Neuronal stem cell (in vitro differentiated cells): ENCODE results near the gene PRKCB.
"Not testable (repeated sequence)": the region's sequence is repeated elsewhere in the genome, so short reads cannot be mapped to it uniquely, and the experiment has no call there.

ENCODE experiments used
- DNase-seq: peaks from one replicate; pipeline ENCODE4 v3.0.0-alpha.2; 2013; ENCODE audit warnings: low spot score
- H2AFZ ChIP-seq: one replicate; pipeline ENCODE4 v1.6.1; 2013; ENCODE audit warnings: mild to moderate bottlenecking, low read length, inconsistent platforms
- H2AK5ac ChIP-seq: 2 replicates; pipeline ENCODE4 v1.6.1; 2013; ENCODE audit warnings: low read depth, mild to moderate bottlenecking, inconsistent platforms, low read length, moderate library complexity, mixed read lengths
- H2BK120ac ChIP-seq: 2 replicates; pipeline ENCODE4 v1.6.1; 2013; ENCODE audit warnings: low read depth, mild to moderate bottlenecking, inconsistent platforms, low read length, moderate library complexity, mixed read lengths
- H2BK12ac ChIP-seq: one replicate; pipeline ENCODE4 v1.6.1; 2013; ENCODE audit warnings: low read length, inconsistent platforms
- H2BK15ac ChIP-seq: 2 replicates; pipeline ENCODE4 v1.6.1; 2013; ENCODE audit warnings: mild to moderate bottlenecking, low read length, inconsistent platforms, mixed read lengths
- H2BK5ac ChIP-seq: one replicate; pipeline ENCODE4 v1.6.1; 2013; ENCODE audit warnings: inconsistent platforms, mild to moderate bottlenecking, low read length, moderate library complexity
- H3K14ac ChIP-seq: one replicate; pipeline ENCODE4 v1.6.1; 2013; ENCODE audit warnings: low read length, inconsistent platforms
- H3K18ac ChIP-seq: 2 replicates; pipeline ENCODE4 v1.6.1; 2013; ENCODE audit warnings: low read length, inconsistent platforms
- H3K23ac ChIP-seq: 2 replicates; pipeline ENCODE4 v1.6.1; 2013; ENCODE audit warnings: low read depth, mild to moderate bottlenecking, mixed read lengths, low read length, inconsistent platforms; ENCODE audit not compliant: poor library complexity
- H3K27ac ChIP-seq: replicated peaks from 3 replicates; pipeline ENCODE4 v1.5.1; 2013; ENCODE audit warnings: low read length, inconsistent platforms
- H3K27me3 ChIP-seq, 3 experiments: 2 replicates each; pipeline ENCODE4 v1.6.1; 2013; ENCODE audit warnings: low read length in 3 of 3, mild to moderate bottlenecking in 2 of 3, inconsistent platforms in 1 of 3, low read depth in 1 of 3, mixed read lengths in 1 of 3, moderate library complexity in 1 of 3; ENCODE audit not compliant: control insufficient read depth in 3 of 3, insufficient read depth in 3 of 3
- H3K36me3 ChIP-seq, 2 donors: replicated peaks in 1 of 2; 2 replicates each; pipeline ENCODE4 v1.6.1; 2013; ENCODE audit warnings: low read length in 2 of 2; ENCODE audit not compliant: control insufficient read depth in 2 of 2, insufficient read depth in 2 of 2
- H3K4ac ChIP-seq: 2 replicates; pipeline ENCODE4 v1.6.1; 2013; ENCODE audit warnings: inconsistent platforms, mild to moderate bottlenecking, low read length, moderate library complexity
- H3K4me1 ChIP-seq, 2 donors: 1 replicate in 1 of 2; 2 replicates in 1 of 2; pipeline ENCODE4 v1.6.1; 2013; ENCODE audit warnings: low read length in 2 of 2, low read depth in 1 of 2; ENCODE audit not compliant: control insufficient read depth in 2 of 2, insufficient read depth in 1 of 2
- H3K4me2 ChIP-seq: one replicate; pipeline ENCODE4 v1.6.1; 2013; ENCODE audit warnings: mild to moderate bottlenecking, low read length, inconsistent platforms; ENCODE audit not compliant: insufficient read depth, poor library complexity, severe bottlenecking
- H3K4me3 ChIP-seq, 2 donors: 2 replicates each; pipeline ENCODE4 v1.5.1; 2013; ENCODE audit warnings: low read length in 2 of 2, mild to moderate bottlenecking in 2 of 2, inconsistent platforms in 1 of 2, moderate library complexity in 1 of 2
- H3K79me1 ChIP-seq: one replicate; pipeline ENCODE4 v1.6.1; 2013; ENCODE audit warnings: low read depth, mild to moderate bottlenecking, inconsistent platforms, low read length, moderate library complexity
- H3K9ac ChIP-seq: one replicate; pipeline ENCODE4 v1.6.1; 2013; ENCODE audit warnings: mild to moderate bottlenecking, low read depth, low read length, inconsistent platforms; ENCODE audit not compliant: poor library complexity
- H3K9me3 ChIP-seq, 2 donors: replicated peaks in 1 of 2; 2 replicates each; pipeline versions ENCODE3 to v1.6.1; 2013; ENCODE audit warnings: low read length in 2 of 2, mild to moderate bottlenecking in 2 of 2, inconsistent platforms in 1 of 2, low read depth in 1 of 2, mixed read lengths in 1 of 2, moderate library complexity in 1 of 2; ENCODE audit not compliant: control insufficient read depth in 2 of 2, insufficient read depth in 1 of 2
- H4K8ac ChIP-seq: one replicate; pipeline ENCODE4 v1.6.1; 2013; ENCODE audit warnings: low read depth, mild to moderate bottlenecking, inconsistent platforms, low read length, moderate library complexity
- H4K91ac ChIP-seq: one replicate; pipeline ENCODE4 v1.6.1; 2013; ENCODE audit warnings: low read length, low read depth, mild to moderate bottlenecking, inconsistent platforms; ENCODE audit not compliant: poor library complexity
- WGBS, 2 donors: extraction: QIAGEN DNeasy Blood & Tissue Kit; methylation state at CpG; one replicate each; pipeline ENCODE4 v1.1.7; 2013; ENCODE audit warnings: missing lambda C conversion rate in 2 of 2, mixed read lengths in 1 of 2; ENCODE audit not compliant: insufficient read length in 2 of 2, insufficient replicate concordance in 1 of 2; ENCODE audit errors: extremely low coverage in 2 of 2; 5-methylcytosine and 5-hydroxymethylcytosine counted together

PRKCB gene

GRCh38 chr16:24023621-24024020 is 187.8 kb downstream of the PRKCB start:
- Histone ChIP-seq H3K4me3 (no peak overlapping the region), H2BK15ac (no peak overlapping the region), H3K9ac (no peak overlapping the region), H3K4me2 (no peak overlapping the region), H3K27ac (no peak overlapping the region), H2BK5ac (no peak overlapping the region), H2BK120ac (no peak overlapping the region), H4K8ac (no peak overlapping the region), H2AFZ (no peak overlapping the region), H3K9me3 (no peaks in the 10 kb centered on the region), H3K23ac (no peak overlapping the region), H3K36me3 (no peaks in the 10 kb centered on the region), H3K18ac (no peak overlapping the region), H2AK5ac (no peak overlapping the region), H3K14ac (no peak overlapping the region), H3K4ac (no peak overlapping the region), H3K4me1 (no peaks in the 10 kb centered on the region), H4K91ac (no peak overlapping the region), H2BK12ac (no peak overlapping the region), H3K27me3 (no peaks in the 10 kb centered on the region), H3K79me1 (no peaks in the 10 kb centered on the region)
- WGBS, 2 donors, result no CpG with 5 or more reads among the region's 6 CpGs
- DNase-seq, result no peak

GRCh38 chr16:24024971-24025370 is 189.2 kb downstream of the PRKCB start:
- Histone ChIP-seq H2AFZ (no peak overlapping the region), H3K36me3 (no peaks in the 10 kb centered on the region), H3K18ac (no peak overlapping the region), H3K4me2 (no peak overlapping the region), H3K14ac (no peak overlapping the region), H2BK5ac (no peak overlapping the region), H3K9ac (no peak overlapping the region), H2BK15ac (no peak overlapping the region), H3K4ac (no peak overlapping the region), H4K8ac (no peak overlapping the region), H4K91ac (no peak overlapping the region), H3K27ac (no peak overlapping the region), H2AK5ac (no peak overlapping the region), H3K27me3 (no peaks in the 10 kb centered on the region), H3K4me1 (no peaks in the 10 kb centered on the region), H3K79me1 (no peaks in the 10 kb centered on the region), H3K4me3 (no peak overlapping the region), H3K23ac (no peak overlapping the region), H2BK12ac (no peak overlapping the region), H3K9me3 (no peaks in the 10 kb centered on the region), H2BK120ac (no peak overlapping the region)
- WGBS, 2 donors, result no CpG with 5 or more reads among the region's 7 CpGs
- no peak for DNase-seq

GRCh38 chr16:24027466-24027865 is 191.7 kb downstream of the PRKCB start:
- H3K27me3 ChIP-seq, result no peaks in the 10 kb centered on the region
- no peak for DNase-seq
- H3K4me3 ChIP-seq, result no peak overlapping the region
- H3K9me3 ChIP-seq, result no peaks in the 10 kb centered on the region
- H2BK12ac ChIP-seq, result no peak overlapping the region
- H2BK5ac ChIP-seq, result no peak overlapping the region
- no CpG with 5 or more reads among the region's 8 CpGs for WGBS, 2 donors
- H2BK15ac ChIP-seq, result no peak overlapping the region
- H2AK5ac ChIP-seq, result no peak overlapping the region
- no peaks in the 10 kb centered on the region for H3K79me1 ChIP-seq
- H2AFZ ChIP-seq, result no peak overlapping the region
- H3K14ac ChIP-seq, result no peak overlapping the region
- no peak overlapping the region for H3K9ac ChIP-seq
- no peaks in the 10 kb centered on the region for H3K4me1 ChIP-seq
- no peaks in the 10 kb centered on the region for H3K36me3 ChIP-seq
- no peak overlapping the region for H4K91ac ChIP-seq
- H3K23ac ChIP-seq, result no peak overlapping the region
- no peak overlapping the region for H3K27ac ChIP-seq
- H2BK120ac ChIP-seq, result no peak overlapping the region
- no peak overlapping the region for H3K4me2 ChIP-seq
- no peak overlapping the region for H4K8ac ChIP-seq
- H3K18ac ChIP-seq, result no peak overlapping the region
- no peak overlapping the region for H3K4ac ChIP-seq

GRCh38 chr16:24029841-24030240 is 194.1 kb downstream of the PRKCB start:
- not testable (repeated sequence) for H3K36me3 ChIP-seq, H3K18ac ChIP-seq, H2BK12ac ChIP-seq, H2AK5ac ChIP-seq, H3K9me3 ChIP-seq, H3K23ac ChIP-seq, H4K91ac ChIP-seq, H3K4me3 ChIP-seq, H3K27me3 ChIP-seq, H3K14ac ChIP-seq, H3K4ac ChIP-seq, H3K4me2 ChIP-seq, H2BK15ac ChIP-seq, DNase-seq, H2AFZ ChIP-seq, H2BK120ac ChIP-seq, H4K8ac ChIP-seq, H3K79me1 ChIP-seq, H3K4me1 ChIP-seq, H3K9ac ChIP-seq, H2BK5ac ChIP-seq, H3K27ac ChIP-seq
- no CpG with 5 or more reads among the region's 1 CpG for WGBS, 2 donors
